Activated CD4-positive, alpha-beta T cell treated with anti-CD3 and anti-CD28 coated beads, Interleukin-2, amount 10 ng/mL, durations not matched to agents 7 days and 5 days (primary cell): ENCODE results near the gene DNAJC16. TPM values are rescaled to one million over a fixed set of nuclear protein-coding genes. Genes with fewer than 3 reads are reported as not detected.
A peak's percentile ranks its signal among the peaks of the same experiment; 100 is the strongest.

Experiments
- CTCF ChIA-PET: fragments of 350-600 bp; sonication (Branson Sonifier 250); formaldehyde crosslinking; loops from one replicate; lab custom pipeline; 2021; ENCODE audit warnings: antibody characterized with exemption; lab: Charles Lee
- POLR2A ChIA-PET: fragments of 350-600 bp; sonication (Branson Sonifier 250); formaldehyde crosslinking; loops from one replicate; lab custom pipeline; 2021; ENCODE audit warnings: antibody characterized with exemption; lab: Charles Lee
- DNase-seq: peaks from one replicate; pipeline ENCODE4 v3.0.0-alpha.2; 2020
- H3K27ac Mint-ChIP-seq: one replicate; pipeline ENCODE4 v1.8.0; 2021; ENCODE audit warnings: mild to moderate bottlenecking, moderate library complexity, mixed read lengths
- H3K27me3 Mint-ChIP-seq: one replicate; pipeline ENCODE4 v1.8.0; 2021; ENCODE audit warnings: mixed read lengths
- H3K36me3 Mint-ChIP-seq: one replicate; pipeline ENCODE4 v1.8.0; 2021; ENCODE audit warnings: low read depth, mixed read lengths
- H3K4me1 Mint-ChIP-seq: one replicate; pipeline ENCODE4 v1.8.0; 2021; ENCODE audit warnings: mixed read lengths
- H3K4me3 Mint-ChIP-seq: one replicate; pipeline ENCODE4 v1.8.0; 2021; ENCODE audit warnings: mild to moderate bottlenecking, moderate library complexity, mixed read lengths
- H3K9me3 Mint-ChIP-seq: one replicate; pipeline ENCODE4 v1.8.0; 2021; ENCODE audit warnings: mixed read lengths
- total RNA-seq, 2 experiments: library from RNA; stranded (reverse); gene quantifications; one replicate each; pipeline ENCODE4 v1.2.3, GENCODE V29; 2021

DNAJC16 gene
- total RNA-seq, 2 experiments from 2014 or later = 18.8 to 19.6 TPM

DNA sequence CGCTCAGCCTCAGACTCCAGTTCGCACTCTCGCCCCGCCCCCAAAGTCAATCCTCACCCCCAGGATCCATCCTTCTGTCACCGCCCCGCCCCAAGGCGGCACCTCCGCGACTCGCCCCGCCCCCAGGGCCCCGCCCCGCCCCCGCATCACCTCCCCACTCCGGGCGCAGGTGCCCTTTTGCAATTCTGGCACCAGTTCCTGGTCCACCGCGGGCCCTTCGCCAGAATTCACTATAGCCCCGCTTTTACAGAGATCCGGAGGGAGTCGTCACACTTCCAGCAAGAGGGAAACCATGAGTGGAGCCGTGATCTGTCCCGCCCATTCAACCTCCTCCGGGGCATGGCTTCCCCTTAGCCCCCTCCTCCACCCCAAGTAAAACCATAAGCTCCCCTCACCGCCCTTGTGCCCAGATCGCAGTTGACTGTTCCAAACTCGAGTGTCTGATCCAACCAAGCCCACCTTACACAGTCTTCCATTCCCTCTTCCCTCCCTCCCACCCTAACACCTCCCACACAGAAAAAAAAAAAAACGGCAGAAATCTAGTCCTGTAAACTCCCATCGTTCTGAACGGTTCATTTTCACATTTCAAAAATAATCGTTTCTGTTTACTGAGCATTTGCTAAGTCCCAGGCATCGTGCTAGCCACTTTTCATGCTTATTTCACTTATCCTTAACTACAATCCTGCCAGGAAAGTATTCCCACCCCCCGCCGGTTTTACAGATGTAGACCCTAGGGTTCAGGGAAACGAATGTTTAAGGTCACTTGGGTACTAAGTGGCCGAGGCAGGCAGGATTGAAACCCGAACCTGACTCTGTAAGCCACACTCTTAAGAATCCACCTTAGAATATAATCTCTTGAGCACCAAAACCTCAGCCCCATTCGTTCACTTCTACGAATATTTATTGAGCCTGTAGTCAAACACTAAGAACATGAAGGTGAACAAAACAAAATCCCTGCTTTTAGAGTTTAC is 1.3 kb upstream of the DNAJC16 start:
- peak overlapping the region; percentile 98 for H3K27ac Mint-ChIP-seq
- ChIA-PET CTCF (no interaction called here), POLR2A (no interaction called here)
- peak overlapping the region; percentile 88 for H3K4me3 Mint-ChIP-seq
- H3K27me3 Mint-ChIP-seq = no peaks in the 10 kb centered on the region
- H3K9me3 Mint-ChIP-seq = no peaks in the 10 kb centered on the region
- DNase-seq = no peak
- peaks cover 2% of the 10 kb centered on the region for H3K36me3 Mint-ChIP-seq
- H3K4me1 Mint-ChIP-seq = peaks cover 59% of the 10 kb centered on the region

DNA sequence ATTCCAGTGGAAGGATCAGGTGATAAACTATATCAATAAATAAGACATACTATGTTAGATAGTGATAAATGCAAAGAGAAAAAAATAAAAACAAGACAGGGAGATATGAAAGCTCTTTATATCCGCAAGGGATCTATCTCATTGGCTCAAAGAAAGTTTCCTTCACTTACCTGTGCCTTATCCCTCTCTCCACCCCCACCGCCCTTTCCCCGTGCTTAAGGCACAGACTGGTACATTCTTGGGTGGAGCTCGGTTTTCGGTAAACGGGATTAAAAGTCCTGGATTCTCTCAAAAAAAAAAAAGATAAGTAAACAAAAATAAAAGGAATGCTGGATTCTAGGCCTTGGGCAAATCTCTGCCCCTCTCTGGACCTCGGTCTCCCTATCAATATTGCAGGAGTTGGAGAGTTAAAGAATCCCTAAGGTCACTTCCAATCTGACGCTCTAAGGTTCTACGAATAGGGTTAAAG is 593 bp upstream of the DNAJC16 start:
- Mint-ChIP-seq H3K4me3 (peak overlapping the region; percentile 88), H3K27me3 (no peaks in the 10 kb centered on the region), H3K9me3 (no peaks in the 10 kb centered on the region), H3K4me1 (peaks cover 59% of the 10 kb centered on the region), H3K27ac (peak overlapping the region; percentile 98), H3K36me3 (peaks cover 8% of the 10 kb centered on the region)
- no peak for DNase-seq
- CTCF ChIA-PET = interaction anchor here (0.7 kb wide), 1 partner anchor 555 kb away, joined by 4 read pairs; no protein-coding TSS in a partner anchor
- POLR2A ChIA-PET = no interaction called here

DNA sequence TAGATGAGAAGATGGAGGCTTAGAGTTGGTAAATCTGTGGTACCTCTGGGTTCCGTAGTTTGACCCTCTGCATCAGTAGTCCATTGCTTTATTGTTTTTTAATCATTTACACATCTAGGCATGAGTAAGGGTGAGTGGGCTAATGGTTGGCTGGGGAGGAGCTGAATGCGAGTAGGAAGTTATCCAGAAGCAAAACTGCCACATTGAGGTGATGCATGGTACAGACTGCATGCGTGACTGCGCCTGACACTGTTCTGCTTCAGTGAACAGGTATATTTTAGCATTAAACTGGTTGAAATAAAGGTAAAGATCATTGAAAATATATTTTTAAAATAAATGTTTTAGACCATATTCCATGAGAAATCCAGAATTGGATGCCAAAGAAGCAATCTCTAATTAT is 4.4 kb downstream of the DNAJC16 start:
- Mint-ChIP-seq H3K4me1 (peaks cover 33% of the 10 kb centered on the region), H3K36me3 (peaks cover 12% of the 10 kb centered on the region), H3K9me3 (no peaks in the 10 kb centered on the region), H3K27me3 (no peaks in the 10 kb centered on the region), H3K27ac (no peak overlapping the region), H3K4me3 (no peak overlapping the region)
- ChIA-PET CTCF (interaction anchor here (1.6 kb wide), 1 partner anchor 15 kb away, joined by 5 read pairs; no protein-coding TSS in a partner anchor), POLR2A (no interaction called here)
- no peak for DNase-seq

DNA sequence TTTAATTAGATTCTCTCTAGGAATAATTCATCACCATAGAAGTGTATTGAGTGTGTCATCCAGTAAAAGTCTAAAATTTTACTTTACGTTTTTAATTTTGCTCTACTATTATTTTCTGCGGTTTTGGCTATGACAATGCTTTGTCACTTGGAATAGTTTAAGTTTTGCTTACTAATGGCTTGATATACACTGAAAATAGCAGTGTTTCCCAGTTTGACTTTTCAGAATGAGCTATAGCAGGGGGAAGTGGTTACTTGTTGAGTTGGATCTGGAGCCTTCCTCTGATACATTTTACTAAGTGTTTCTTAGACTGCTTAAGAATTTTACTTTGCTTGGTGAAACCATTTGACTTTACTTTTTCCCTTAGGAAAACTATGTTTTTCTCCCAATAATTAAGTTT is 5.0 kb downstream of the DNAJC16 start:
- Mint-ChIP-seq H3K36me3 (peaks cover 17% of the 10 kb centered on the region), H3K9me3 (no peaks in the 10 kb centered on the region), H3K4me3 (no peak overlapping the region), H3K4me1 (peaks cover 27% of the 10 kb centered on the region), H3K27me3 (no peaks in the 10 kb centered on the region), H3K27ac (no peak overlapping the region)
- ChIA-PET CTCF (no interaction called here), POLR2A (no interaction called here)
- no peak for DNase-seq

DNA sequence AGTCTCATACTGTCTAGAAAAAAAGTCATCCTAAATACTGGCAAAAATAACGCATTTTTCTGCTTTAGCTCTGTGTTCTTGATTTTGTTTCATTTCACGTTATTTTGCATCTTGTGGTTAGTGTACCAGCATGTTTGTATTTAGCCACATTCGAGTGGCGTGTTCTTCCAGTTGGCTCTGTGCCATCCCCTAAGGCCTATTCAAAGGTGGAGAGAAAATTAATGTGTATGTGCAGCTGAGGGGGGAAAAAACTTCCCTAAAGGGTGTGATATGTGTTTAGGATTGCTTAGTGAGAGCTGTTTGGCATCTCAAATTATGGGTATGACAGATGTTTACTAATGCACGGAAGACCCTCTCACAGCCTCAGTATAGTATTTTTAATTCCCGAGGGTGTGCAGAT is 12.1 kb downstream of the DNAJC16 start:
- no peaks in the 10 kb centered on the region for H3K9me3 Mint-ChIP-seq

DNA sequence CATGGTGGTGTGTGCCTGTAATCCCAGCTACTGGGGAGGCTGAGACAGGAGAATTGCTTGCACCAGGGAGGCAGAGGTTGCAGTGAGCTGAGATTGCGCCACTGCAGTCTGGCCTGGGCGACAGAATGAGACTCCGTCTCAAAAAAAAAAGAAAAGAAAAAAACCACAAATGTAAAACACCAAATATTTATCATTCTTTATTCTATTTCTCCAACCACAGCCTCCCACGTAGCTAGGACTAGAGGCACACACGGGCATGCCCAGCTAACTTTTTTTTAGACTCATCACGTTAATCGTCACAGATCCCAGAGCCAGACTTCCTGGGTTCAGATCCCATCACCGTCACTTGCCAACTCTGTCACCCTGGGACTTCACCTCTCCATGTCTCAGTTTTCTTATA is 13.5 kb downstream of the DNAJC16 start:
- Mint-ChIP-seq H3K9me3 (no peaks in the 10 kb centered on the region), H3K27ac (no peak overlapping the region), H3K27me3 (no peaks in the 10 kb centered on the region), H3K4me3 (no peak overlapping the region), H3K4me1 (no peaks in the 10 kb centered on the region), H3K36me3 (peaks cover 32% of the 10 kb centered on the region)
- CTCF ChIA-PET = no interaction called here
- DNase-seq = no peak
- POLR2A ChIA-PET = no interaction called here

More for the DNA sequence above, 12.1 kb downstream of the DNAJC16 start:
- DNase-seq = no peak
- H3K36me3 Mint-ChIP-seq = peaks cover 30% of the 10 kb centered on the region
- H3K4me1 Mint-ChIP-seq = no peaks in the 10 kb centered on the region
- ChIA-PET POLR2A (no interaction called here), CTCF (no interaction called here)
- H3K27ac Mint-ChIP-seq = no peak overlapping the region
- no peak overlapping the region for H3K4me3 Mint-ChIP-seq
- no peaks in the 10 kb centered on the region for H3K27me3 Mint-ChIP-seq

DNA sequence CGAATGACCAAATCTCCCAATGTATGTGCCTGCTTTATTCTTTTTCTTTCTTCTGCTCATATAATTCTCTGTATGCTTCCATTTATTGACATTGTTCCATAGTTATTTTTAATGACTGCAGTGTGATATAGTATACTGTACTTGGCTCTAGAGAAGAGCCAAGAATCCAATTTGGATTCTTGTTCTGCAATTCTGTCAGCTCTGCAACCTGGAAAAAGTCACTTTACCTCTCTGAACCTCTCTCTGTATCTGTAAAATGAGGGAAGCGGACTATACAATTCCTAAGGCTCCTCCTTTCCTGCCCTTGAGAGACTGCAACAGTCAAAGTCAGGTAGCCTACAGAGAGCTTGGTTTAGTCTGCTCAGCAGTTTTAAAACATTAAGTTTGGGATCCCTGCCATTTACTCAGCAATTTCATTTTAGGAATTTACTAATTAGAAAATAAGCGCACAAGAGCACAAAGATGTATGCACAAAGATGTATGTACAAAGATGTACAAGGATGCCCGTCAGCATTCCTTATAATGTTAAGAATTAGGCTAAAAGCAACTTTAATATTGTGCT is 14.7 kb downstream of the DNAJC16 start:
- no peaks in the 10 kb centered on the region for H3K27me3 Mint-ChIP-seq
- CTCF ChIA-PET = no interaction called here
- H3K27ac Mint-ChIP-seq = no peak overlapping the region
- no peaks in the 10 kb centered on the region for H3K9me3 Mint-ChIP-seq
- peaks cover 29% of the 10 kb centered on the region for H3K36me3 Mint-ChIP-seq
- no peaks in the 10 kb centered on the region for H3K4me1 Mint-ChIP-seq
- no peak for DNase-seq
- no peak overlapping the region for H3K4me3 Mint-ChIP-seq
- POLR2A ChIA-PET = no interaction called here

DNA sequence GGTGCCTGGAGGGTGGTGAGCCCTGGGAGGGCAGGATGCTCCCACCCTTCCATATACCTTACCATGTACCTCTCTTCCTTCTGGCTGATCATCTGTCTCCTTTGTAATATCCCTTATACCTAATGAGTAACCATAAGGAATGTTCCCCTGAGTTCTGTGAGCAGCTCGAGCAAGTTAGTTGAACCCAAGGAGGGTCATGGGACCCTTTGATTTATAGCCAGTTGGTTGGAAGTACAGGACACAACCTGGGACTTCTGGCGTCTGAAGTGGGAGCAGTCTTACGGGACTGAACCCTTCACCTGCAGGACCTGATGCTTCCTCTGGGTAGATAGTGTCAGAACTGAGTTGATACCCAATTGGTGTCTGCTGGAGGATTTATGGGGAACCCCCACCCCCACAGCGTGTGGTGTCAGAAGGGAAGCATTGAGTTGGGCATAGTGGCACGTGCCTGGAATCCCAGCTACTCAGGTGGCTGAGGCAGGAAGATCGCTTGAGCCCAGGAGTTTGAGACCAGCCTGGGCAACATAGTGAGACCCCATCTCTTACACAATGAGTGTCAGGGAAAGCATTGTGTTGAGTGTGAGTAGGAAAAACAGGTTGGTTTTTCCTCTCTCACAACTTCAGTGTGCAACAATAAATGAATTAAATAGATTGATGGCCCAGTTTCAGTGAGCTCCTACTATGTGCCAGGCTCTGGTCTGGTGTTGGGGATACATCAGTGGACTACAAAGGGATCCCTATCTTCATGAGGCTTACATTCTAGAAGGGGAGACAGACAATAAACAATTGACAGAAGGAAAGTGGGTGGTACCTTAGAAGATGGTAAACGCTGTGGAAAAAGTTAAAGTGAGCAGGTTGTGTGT is 16.0 kb downstream of the DNAJC16 start:
- H3K9me3 Mint-ChIP-seq = no peaks in the 10 kb centered on the region
- no peaks in the 10 kb centered on the region for H3K4me1 Mint-ChIP-seq
- H3K36me3 Mint-ChIP-seq = peaks cover 22% of the 10 kb centered on the region
- ChIA-PET CTCF (interaction anchor here (0.7 kb wide), 1 partner anchor 20 kb away, joined by 3 read pairs; no protein-coding TSS in a partner anchor), POLR2A (no interaction called here)
- peak overlapping the region; percentile 7 for H3K27ac Mint-ChIP-seq
- DNase-seq = no peak
- H3K27me3 Mint-ChIP-seq = no peaks in the 10 kb centered on the region
- H3K4me3 Mint-ChIP-seq = no peak overlapping the region

DNA sequence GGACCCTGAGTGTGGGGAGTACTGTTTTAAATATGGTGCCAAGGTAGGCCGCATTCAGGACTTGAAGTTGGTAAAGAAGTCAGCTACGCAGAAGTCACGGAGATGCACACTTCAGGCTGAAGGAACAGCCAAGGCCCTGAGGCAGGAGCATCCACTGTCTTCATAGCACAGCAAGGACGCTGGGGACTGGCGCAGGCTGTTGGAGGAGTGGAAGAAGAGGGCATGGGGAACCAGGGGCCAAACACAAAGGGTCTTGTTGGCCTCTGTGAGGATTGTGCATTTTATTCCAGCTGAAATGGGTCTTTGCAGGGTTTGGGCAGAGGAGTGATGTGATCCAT is 16.6 kb downstream of the DNAJC16 start:
- ChIA-PET POLR2A (no interaction called here), CTCF (interaction anchor here (0.7 kb wide), 1 partner anchor 20 kb away, joined by 3 read pairs; no protein-coding TSS in a partner anchor)
- Mint-ChIP-seq H3K9me3 (no peaks in the 10 kb centered on the region), H3K27me3 (no peaks in the 10 kb centered on the region), H3K36me3 (peaks cover 26% of the 10 kb centered on the region), H3K27ac (peak overlapping the region; percentile 7), H3K4me3 (no peak overlapping the region), H3K4me1 (no peaks in the 10 kb centered on the region)
- DNase-seq = no peak

DNA sequence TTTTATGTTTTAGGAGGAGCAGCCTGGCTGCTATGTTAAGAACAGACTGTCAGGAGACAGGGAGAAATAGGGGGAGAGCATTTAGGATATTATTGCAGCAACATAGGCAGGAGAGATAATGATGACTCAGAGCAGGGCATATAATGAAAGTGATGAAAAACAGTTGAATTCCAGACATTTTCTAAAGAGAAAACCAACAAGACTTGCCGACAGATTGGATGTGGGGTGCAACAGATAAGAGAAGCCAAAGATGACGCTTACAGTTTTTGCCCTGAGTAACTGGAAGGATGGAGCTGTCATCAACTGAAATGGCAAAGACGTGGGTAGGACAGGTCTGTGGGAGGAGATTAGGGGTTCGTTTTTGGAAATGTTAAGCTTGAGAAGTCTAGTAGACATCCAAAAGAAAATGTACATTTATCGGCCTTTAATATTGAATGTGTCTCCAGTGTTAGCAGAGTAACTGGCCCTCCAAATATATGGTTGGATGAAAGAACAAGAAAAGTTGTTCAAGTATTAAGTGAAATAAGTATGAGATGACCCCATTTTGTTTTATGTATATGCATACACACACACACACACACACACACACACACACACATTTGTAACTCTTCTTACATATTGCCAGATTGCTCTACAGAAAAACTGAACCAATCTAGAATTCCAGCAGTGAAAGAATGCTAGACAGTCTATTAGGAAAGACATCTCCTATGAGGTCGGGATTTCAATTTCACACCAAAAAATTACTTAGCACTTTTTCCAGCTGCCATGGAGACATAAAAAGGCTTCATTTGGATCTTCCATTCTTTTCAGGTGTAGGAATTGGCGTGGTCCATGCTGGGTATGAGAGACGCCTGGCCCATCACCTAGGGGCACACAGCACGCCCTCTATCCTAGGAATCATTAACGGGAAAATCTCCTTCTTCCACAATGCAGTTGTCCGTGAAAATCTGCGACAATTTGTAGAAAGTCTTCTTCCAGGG is 17.2 kb downstream of the DNAJC16 start:
- no peak for DNase-seq
- H3K27ac Mint-ChIP-seq = no peak overlapping the region
- no peak overlapping the region for H3K4me3 Mint-ChIP-seq
- ChIA-PET POLR2A (no interaction called here), CTCF (interaction anchor here (0.7 kb wide), 1 partner anchor 19 kb away, joined by 3 read pairs; no protein-coding TSS in a partner anchor)
- H3K27me3 Mint-ChIP-seq = no peaks in the 10 kb centered on the region
- no peaks in the 10 kb centered on the region for H3K9me3 Mint-ChIP-seq
- peaks cover 24% of the 10 kb centered on the region for H3K36me3 Mint-ChIP-seq
- no peaks in the 10 kb centered on the region for H3K4me1 Mint-ChIP-seq

DNA sequence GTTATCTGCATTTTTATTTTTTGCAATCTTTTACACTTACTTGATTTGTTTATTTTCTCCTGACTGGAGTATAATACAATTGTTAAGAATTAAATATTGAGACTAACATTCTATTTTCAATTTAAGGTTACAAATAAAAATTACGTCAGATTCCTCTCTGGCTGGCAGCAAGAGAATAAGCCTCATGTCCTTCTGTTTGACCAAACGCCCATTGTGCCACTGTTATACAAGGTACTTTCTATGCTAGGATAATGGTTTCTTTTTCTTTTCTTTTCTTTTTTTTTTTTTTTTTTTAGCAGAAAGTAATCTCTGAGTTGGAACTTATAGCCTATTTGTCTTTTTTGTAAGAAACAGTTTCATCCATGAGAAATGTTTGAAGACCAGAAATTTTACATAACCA is 20.0 kb downstream of the DNAJC16 start:
- Mint-ChIP-seq H3K4me1 (peaks cover 3% of the 10 kb centered on the region), H3K36me3 (peaks cover 23% of the 10 kb centered on the region), H3K27ac (no peak overlapping the region), H3K9me3 (no peaks in the 10 kb centered on the region), H3K4me3 (no peak overlapping the region), H3K27me3 (no peaks in the 10 kb centered on the region)
- ChIA-PET POLR2A (no interaction called here), CTCF (interaction anchor here (0.7 kb wide), 1 partner anchor 87 kb away, joined by 3 read pairs; no protein-coding TSS in a partner anchor)
- no peak for DNase-seq

DNA sequence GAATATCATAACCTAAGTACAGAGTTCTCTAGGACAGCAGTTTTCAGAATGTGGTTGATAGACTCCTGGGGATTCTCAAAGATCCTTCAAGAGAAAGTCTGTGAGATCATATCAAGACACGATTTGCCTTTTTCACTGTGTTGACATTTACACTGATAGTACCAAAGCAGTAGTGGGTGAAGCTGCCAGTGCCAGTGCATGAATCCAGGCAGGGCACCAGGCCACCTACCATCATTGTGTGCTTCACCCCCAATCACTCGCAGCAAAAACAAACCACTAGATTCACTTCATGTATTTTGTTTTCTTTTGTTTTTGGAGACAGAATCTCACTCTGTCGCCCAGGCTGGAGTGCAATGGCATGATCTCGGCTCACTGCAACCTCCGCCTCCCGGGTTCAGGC is 23.9 kb downstream of the DNAJC16 start:
- no peak for DNase-seq
- H3K36me3 Mint-ChIP-seq = peaks cover 12% of the 10 kb centered on the region
- H3K27me3 Mint-ChIP-seq = no peaks in the 10 kb centered on the region
- ChIA-PET POLR2A (no interaction called here), CTCF (no interaction called here)
- H3K27ac Mint-ChIP-seq = peak overlapping the region; percentile 62
- no peaks in the 10 kb centered on the region for H3K9me3 Mint-ChIP-seq
- peaks cover 5% of the 10 kb centered on the region for H3K4me1 Mint-ChIP-seq
- no peak overlapping the region for H3K4me3 Mint-ChIP-seq
